Measurements from ENCODE around the gene SERPINB13. TPM values are rescaled to one million over a fixed set of nuclear protein-coding genes. Genes with fewer than 3 reads are reported as not detected.

Gene SERPINB13
- total and polyA plus RNA-seq, 9 of the 15 experiments (the other 6 are each of a cell fraction or from before 2014, with no cell fraction given): not detected

DNA sequence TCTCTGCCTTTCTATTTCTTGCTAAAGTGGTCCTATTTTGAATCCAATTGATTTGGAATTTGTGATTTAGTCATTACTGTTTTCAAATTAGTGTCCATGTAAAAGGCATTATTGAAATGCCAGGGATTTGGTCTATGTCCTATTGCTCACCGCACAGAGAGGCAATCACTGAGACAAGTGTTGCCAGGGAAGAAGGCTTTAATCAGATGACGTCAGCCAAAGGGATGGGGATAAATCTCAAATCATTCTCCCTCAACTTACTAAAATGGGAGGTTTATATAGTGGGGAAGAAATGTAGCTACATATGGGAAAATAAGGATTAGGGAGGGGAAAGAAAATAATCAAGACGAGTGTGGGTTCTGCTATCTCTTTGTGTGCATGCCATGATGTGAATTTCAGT lies 35.4 kb upstream of the SERPINB13 start:
- no peaks in the 10 kb centered on the region for H3K9me1 ChIP-seq (ENCODE audit: control insufficient read depth, insufficient read depth, low read length)
- intact Hi-C loops (cut with micrococcal nuclease): no loop called here
- H3K9me3 ChIP-seq (replicated peaks; ENCODE audit: control insufficient read depth, insufficient read depth, low read depth, low read length): no peaks in the 10 kb centered on the region
- in situ Hi-C loops (cut with MboI): no loop called here
- H3K36me3 ChIP-seq (ENCODE audit: control insufficient read depth, insufficient read depth, low read length): no peaks in the 10 kb centered on the region
- ChIA-PET POLR2A (no interaction called here), CTCF (ENCODE audit: low intra/inter-chr PET ratio) (no interaction called here)
- H3K4me2 ChIP-seq (ENCODE audit: insufficient read depth, low read length): no peak overlapping the region
- TF ChIP-seq ELF2 (CRISPR knock-in tag; IDR thresholded peaks at IDR 0.05) (no peak), ELF4 (CRISPR knock-in tag; IDR thresholded peaks at IDR 0.05) (no peak), GTF2F1 (IDR thresholded peaks at IDR 0.05; ENCODE audit: low read depth, low read length) (no peak), ILF3 (IDR thresholded peaks at IDR 0.05; ENCODE audit: borderline replicate concordance) (no peak), DDX20 (tag; IDR thresholded peaks at IDR 0.05; ENCODE audit: low read depth) (no peak), GABPA (tag; conservative IDR thresholded peaks at IDR 0.05; ENCODE audit: low read depth) (no peak), TBP (optimal IDR thresholded peaks at IDR 0.05; ENCODE audit: low read depth, low read length) (no peak), ZNF174 (CRISPR knock-in tag; IDR thresholded peaks at IDR 0.05) (no peak)
- TF ChIP-seq, protein P1, sequence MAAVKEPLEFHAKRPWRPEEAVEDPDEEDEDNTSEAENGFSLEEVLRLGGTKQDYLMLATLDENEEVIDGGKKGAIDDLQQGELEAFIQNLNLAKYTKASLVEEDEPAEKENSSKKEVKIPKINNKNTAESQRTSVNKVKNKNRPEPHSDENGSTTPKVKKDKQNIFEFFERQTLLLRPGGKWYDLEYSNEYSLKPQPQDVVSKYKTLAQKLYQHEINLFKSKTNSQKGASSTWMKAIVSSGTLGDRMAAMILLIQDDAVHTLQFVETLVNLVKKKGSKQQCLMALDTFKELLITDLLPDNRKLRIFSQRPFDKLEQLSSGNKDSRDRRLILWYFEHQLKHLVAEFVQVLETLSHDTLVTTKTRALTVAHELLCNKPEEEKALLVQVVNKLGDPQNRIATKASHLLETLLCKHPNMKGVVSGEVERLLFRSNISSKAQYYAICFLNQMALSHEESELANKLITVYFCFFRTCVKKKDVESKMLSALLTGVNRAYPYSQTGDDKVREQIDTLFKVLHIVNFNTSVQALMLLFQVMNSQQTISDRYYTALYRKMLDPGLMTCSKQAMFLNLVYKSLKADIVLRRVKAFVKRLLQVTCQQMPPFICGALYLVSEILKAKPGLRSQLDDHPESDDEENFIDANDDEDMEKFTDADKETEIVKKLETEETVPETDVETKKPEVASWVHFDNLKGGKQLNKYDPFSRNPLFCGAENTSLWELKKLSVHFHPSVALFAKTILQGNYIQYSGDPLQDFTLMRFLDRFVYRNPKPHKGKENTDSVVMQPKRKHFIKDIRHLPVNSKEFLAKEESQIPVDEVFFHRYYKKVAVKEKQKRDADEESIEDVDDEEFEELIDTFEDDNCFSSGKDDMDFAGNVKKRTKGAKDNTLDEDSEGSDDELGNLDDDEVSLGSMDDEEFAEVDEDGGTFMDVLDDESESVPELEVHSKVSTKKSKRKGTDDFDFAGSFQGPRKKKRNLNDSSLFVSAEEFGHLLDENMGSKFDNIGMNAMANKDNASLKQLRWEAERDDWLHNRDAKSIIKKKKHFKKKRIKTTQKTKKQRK (IDR thresholded peaks at IDR 0.05; ENCODE audit: borderline replicate concordance, low read depth, low read length): no peak
- H3K4me3 ChIP-seq: no peak overlapping the region
- no peak for ATAC-seq
- H3K27ac ChIP-seq (ENCODE audit: extremely low read depth, low read depth, low read length): no peak overlapping the region
- H3K9ac ChIP-seq (ENCODE audit: insufficient read depth in 1 of 2, low read depth in 2 of 2, low read length in 2 of 2): no peak overlapping the region
- no peak for FAIRE-seq
- WGBS (ENCODE audit: insufficient coverage, low coverage, missing lambda C conversion rate): 2% methylated on average over 3 of the region's 3 CpGs
- no peaks in the 10 kb centered on the region for H3K4me1 ChIP-seq (replicated peaks in 1 of 2; ENCODE audit: control insufficient read depth in 2 of 2, insufficient read depth in 2 of 2, low read length in 2 of 2)
- H2AFZ ChIP-seq (ENCODE audit: low read depth, low read length): no peak overlapping the region
- no peaks in the 10 kb centered on the region for H3K79me2 ChIP-seq (ENCODE audit: control insufficient read depth, insufficient read depth, low read length)
- no peaks in the 10 kb centered on the region for H3K27me3 ChIP-seq (ENCODE audit: control insufficient read depth in 2 of 2, insufficient read depth in 2 of 2, low read length in 2 of 2)
- BruUV-seq (replicated peaks): no TSS peak
- no peaks in the 10 kb centered on the region for H4K20me1 ChIP-seq (replicated peaks; ENCODE audit: control insufficient read depth, insufficient read depth, low read length)
- DNase-seq (ENCODE audit: extremely low read depth in 1 of 4, low spot score in 3 of 4): no peak

All from K562 (cell line).